ENCODE results near the gene SNRNP200.
"Not testable (repeated sequence)": the region's sequence is repeated elsewhere in the genome, so short reads cannot be mapped to it uniquely, and the experiment has no call there.

Gene SNRNP200

GRCh38 chr2:96259497-96259921 lies 45.8 kb downstream of the SNRNP200 start:
- FAIRE-seq (no peak), DNase-seq (ENCODE audit: insufficient read length, low spot score) (no peak)
- no peak for TF ChIP-seq CTCF (IDR thresholded peaks at IDR 0.05; ENCODE audit: insufficient read depth, missing control alignments)

GRCh38 chr2:96258166-96259022 lies 47.0 kb downstream of the SNRNP200 start:
- TF ChIP-seq CTCF (IDR thresholded peaks at IDR 0.05; ENCODE audit: insufficient read depth, missing control alignments) = no peak
- DNase-seq (ENCODE audit: insufficient read length, low spot score) (no peak), FAIRE-seq (no peak)

GRCh38 chr2:96257744-96258143 lies 47.6 kb downstream of the SNRNP200 start:
- FAIRE-seq; DNase-seq (ENCODE audit: insufficient read length, low spot score): not testable (repeated sequence)

- DNase-seq (ENCODE audit: insufficient read length, low spot score) (no peak), FAIRE-seq (no peak)
- no peak for TF ChIP-seq CTCF (IDR thresholded peaks at IDR 0.05; ENCODE audit: insufficient read depth, missing control alignments)
These were observed 48.7 kb downstream of the SNRNP200 start for GRCh38 chr2:96256611-96257113.

- no peak for FAIRE-seq
- no peak for TF ChIP-seq CTCF (IDR thresholded peaks at IDR 0.05; ENCODE audit: insufficient read depth, missing control alignments)
- no peak for DNase-seq (ENCODE audit: insufficient read length, low spot score)
These were observed 50.8 kb downstream of the SNRNP200 start for GRCh38 chr2:96254571-96254970.

- DNase-seq (ENCODE audit: insufficient read length, low spot score) = no peak
- TF ChIP-seq CTCF (IDR thresholded peaks at IDR 0.05; ENCODE audit: insufficient read depth, missing control alignments) = no peak
- no peak for FAIRE-seq
These were observed 52.3 kb downstream of the SNRNP200 start for GRCh38 chr2:96253006-96253405.

GRCh38 chr2:96252526-96252925 lies 52.8 kb downstream of the SNRNP200 start:
- FAIRE-seq (no peak), DNase-seq (ENCODE audit: insufficient read length, low spot score) (no peak)
- TF ChIP-seq CTCF (IDR thresholded peaks at IDR 0.05; ENCODE audit: insufficient read depth, missing control alignments) = no peak

All from D721Med (cell line).